Natural killer cell (primary cell): ENCODE measurements around the gene PNLIPRP3. TPM values are rescaled to one million over a fixed set of nuclear protein-coding genes. Genes with fewer than 3 reads are reported as not detected.

Experiments used
- ATAC-seq, 3 donors: fragments of 150-1000 bp in 2 of 3; fragments of 200-7000 bp in 1 of 3; cut with Tn5 transposase; 1 replicate in 1 of 3; 2 replicates in 2 of 3; pipeline ENCODE4 v1.10.0; 2021; ENCODE audit warnings: mild to moderate bottlenecking in 2 of 3, moderate library complexity in 2 of 3
- DNase-seq, 2 donors: peaks; one replicate each; pipeline versions ENCODE4 v3.0.0 to v3.0.0-alpha.2; 2013 to 2021; ENCODE audit warnings: mixed read lengths in 1 of 2
- H3K27ac ChIP-seq: one replicate; pipeline ENCODE4 v1.5.1; 2013; ENCODE audit warnings: mild to moderate bottlenecking, low read length
- H3K27me3 ChIP-seq: one replicate; pipeline ENCODE4 v1.6.1; 2013; ENCODE audit warnings: low read length; ENCODE audit not compliant: control insufficient read depth, insufficient read depth
- H3K36me3 ChIP-seq: one replicate; pipeline ENCODE4 v1.6.1; 2013; ENCODE audit warnings: low read length; ENCODE audit not compliant: control insufficient read depth, insufficient read depth
- H3K4me1 ChIP-seq: one replicate; pipeline ENCODE4 v1.6.1; 2013; ENCODE audit warnings: low read length; ENCODE audit not compliant: control insufficient read depth, insufficient read depth
- H3K4me3 ChIP-seq: one replicate; pipeline ENCODE4 v1.5.1; 2013; ENCODE audit warnings: low read length
- H3K9me3 ChIP-seq: one replicate; pipeline ENCODE4 v1.6.1; 2013; ENCODE audit warnings: low read length; ENCODE audit not compliant: control insufficient read depth, insufficient read depth
- H3K27ac Mint-ChIP-seq, 2 donors: one replicate each; pipeline ENCODE4 v1.8.0; 2022; ENCODE audit warnings: mild to moderate bottlenecking in 2 of 2, mixed read lengths in 2 of 2, moderate library complexity in 1 of 2
- H3K27me3 Mint-ChIP-seq, 2 donors: one replicate each; pipeline ENCODE4 v1.8.0; 2022; ENCODE audit warnings: low read depth in 2 of 2, mixed read lengths in 2 of 2
- H3K36me3 Mint-ChIP-seq: one replicate; pipeline ENCODE4 v1.8.0; 2022; ENCODE audit warnings: mixed read lengths
- H3K4me1 Mint-ChIP-seq, 2 donors: one replicate each; pipeline ENCODE4 v1.8.0; 2022; ENCODE audit warnings: mixed read lengths in 2 of 2
- H3K4me3 Mint-ChIP-seq: one replicate; pipeline ENCODE4 v1.8.0; 2022; ENCODE audit warnings: mild to moderate bottlenecking, moderate library complexity, mixed read lengths
- H3K9me3 Mint-ChIP-seq, 2 donors: one replicate each; pipeline ENCODE4 v1.8.0; 2022; ENCODE audit warnings: mixed read lengths in 2 of 2
- WGBS: methylation state at CpG from one replicate; pipeline ENCODE4 v1.1.7; 2013; ENCODE audit warnings: missing lambda C conversion rate; ENCODE audit not compliant: insufficient coverage; 5-methylcytosine and 5-hydroxymethylcytosine counted together
- intact Hi-C: fragments of 100-400 bp; cut with micrococcal nuclease; formaldehyde crosslinking; loops from one replicate; pipeline ENCODE4 v1.14.2; 2022
- total RNA-seq, 4 donors: library from RNA; stranded (reverse); fragments of 120-200 nt in 1 of 4; gene quantifications; one replicate each; pipeline versions ENCODE4 v1.2.3 to v1.2.4, GENCODE V29; 2013 to 2022
- TF ChIP-seq, protein P1 (sequence below): fragments of 200-600 bp; IDR thresholded peaks from one replicate; pipeline ENCODE4 v1.8.0; 2022; ENCODE audit warnings: antibody characterized with exemption

PNLIPRP3 gene
- total RNA-seq, 3 donors from 2014 or later (not counting 1 experiment from before 2014, with no cell fraction given) = not detected

DNA sequence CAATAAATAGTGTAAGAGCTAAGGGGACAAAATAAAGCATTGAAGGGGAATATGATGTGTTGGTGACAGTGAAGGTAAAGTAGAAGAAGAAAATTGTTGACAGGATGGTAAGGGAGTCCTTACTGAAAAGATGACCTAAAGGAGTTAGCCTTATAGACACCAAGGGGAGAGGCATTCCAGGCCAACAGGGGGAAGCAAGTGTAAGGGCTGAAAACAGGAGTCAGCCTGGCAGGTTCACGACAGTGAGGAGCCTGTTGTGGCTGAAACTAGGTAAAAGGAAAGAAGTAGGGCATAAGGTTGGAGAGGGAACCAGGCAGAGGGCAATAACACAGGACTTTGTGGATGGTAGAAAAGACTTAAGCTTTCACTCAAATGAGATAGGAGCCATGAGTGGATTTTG, 34.0 kb downstream of the PNLIPRP3 start:
- H3K4me3 Mint-ChIP-seq = no peak overlapping the region
- no peaks in the 10 kb centered on the region for H3K36me3 Mint-ChIP-seq
- Histone ChIP-seq H3K27ac (no peak overlapping the region), H3K9me3 (no peaks in the 10 kb centered on the region), H3K4me3 (no peak overlapping the region), H3K36me3 (no peaks in the 10 kb centered on the region), H3K27me3 (no peaks in the 10 kb centered on the region), H3K4me1 (no peaks in the 10 kb centered on the region)
- H3K9me3 Mint-ChIP-seq = peaks cover 2 to 3% of the 10 kb centered on the region in 2 donors
- intact Hi-C loops = no loop called here
- DNase-seq = no peak
- 87% methylated on average over 1 of the region's 1 CpG for WGBS
- no peaks in the 10 kb centered on the region for H3K27me3 Mint-ChIP-seq
- TF ChIP-seq, protein P1, sequence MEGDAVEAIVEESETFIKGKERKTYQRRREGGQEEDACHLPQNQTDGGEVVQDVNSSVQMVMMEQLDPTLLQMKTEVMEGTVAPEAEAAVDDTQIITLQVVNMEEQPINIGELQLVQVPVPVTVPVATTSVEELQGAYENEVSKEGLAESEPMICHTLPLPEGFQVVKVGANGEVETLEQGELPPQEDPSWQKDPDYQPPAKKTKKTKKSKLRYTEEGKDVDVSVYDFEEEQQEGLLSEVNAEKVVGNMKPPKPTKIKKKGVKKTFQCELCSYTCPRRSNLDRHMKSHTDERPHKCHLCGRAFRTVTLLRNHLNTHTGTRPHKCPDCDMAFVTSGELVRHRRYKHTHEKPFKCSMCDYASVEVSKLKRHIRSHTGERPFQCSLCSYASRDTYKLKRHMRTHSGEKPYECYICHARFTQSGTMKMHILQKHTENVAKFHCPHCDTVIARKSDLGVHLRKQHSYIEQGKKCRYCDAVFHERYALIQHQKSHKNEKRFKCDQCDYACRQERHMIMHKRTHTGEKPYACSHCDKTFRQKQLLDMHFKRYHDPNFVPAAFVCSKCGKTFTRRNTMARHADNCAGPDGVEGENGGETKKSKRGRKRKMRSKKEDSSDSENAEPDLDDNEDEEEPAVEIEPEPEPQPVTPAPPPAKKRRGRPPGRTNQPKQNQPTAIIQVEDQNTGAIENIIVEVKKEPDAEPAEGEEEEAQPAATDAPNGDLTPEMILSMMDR = no peak
- no peak overlapping the region for H3K27ac Mint-ChIP-seq
- H3K4me1 Mint-ChIP-seq = no peaks in the 10 kb centered on the region
- no peak for ATAC-seq

DNA sequence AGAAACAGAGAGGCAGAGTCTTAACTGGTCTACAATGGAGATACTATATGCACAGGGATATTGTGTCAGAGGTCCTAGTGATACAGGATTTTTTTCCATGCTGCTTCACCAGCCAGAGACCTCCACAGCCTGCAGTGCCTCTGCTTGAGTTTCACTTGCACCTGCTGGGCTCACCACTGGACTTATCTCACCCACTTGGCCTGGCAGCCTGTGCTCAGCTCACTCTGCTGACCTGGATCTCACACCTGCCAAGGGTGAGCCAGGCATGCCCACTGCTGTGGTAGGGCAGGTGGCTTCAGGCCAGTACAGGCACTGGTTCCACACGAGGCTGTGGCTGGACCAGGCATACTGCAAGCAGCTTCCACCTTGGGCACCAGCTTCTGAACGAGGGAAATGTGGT, 36.6 kb downstream of the PNLIPRP3 start:
- Histone ChIP-seq H3K36me3 (no peaks in the 10 kb centered on the region), H3K4me1 (no peaks in the 10 kb centered on the region), H3K27me3 (no peaks in the 10 kb centered on the region), H3K9me3 (no peaks in the 10 kb centered on the region), H3K4me3 (no peak overlapping the region), H3K27ac (no peak overlapping the region)
- H3K4me3 Mint-ChIP-seq = no peak overlapping the region
- H3K9me3 Mint-ChIP-seq = peaks cover under 1 to 2% of the 10 kb centered on the region in 2 donors
- no peak overlapping the region for H3K27ac Mint-ChIP-seq
- H3K36me3 Mint-ChIP-seq = no peaks in the 10 kb centered on the region
- intact Hi-C loops = no loop called here
- H3K27me3 Mint-ChIP-seq = no peaks in the 10 kb centered on the region
- TF ChIP-seq, protein P1 = no peak
- no peak for ATAC-seq
- H3K4me1 Mint-ChIP-seq = no peaks in the 10 kb centered on the region
- DNase-seq = no peak
- 48% methylated on average over 2 of the region's 2 CpGs for WGBS

DNA sequence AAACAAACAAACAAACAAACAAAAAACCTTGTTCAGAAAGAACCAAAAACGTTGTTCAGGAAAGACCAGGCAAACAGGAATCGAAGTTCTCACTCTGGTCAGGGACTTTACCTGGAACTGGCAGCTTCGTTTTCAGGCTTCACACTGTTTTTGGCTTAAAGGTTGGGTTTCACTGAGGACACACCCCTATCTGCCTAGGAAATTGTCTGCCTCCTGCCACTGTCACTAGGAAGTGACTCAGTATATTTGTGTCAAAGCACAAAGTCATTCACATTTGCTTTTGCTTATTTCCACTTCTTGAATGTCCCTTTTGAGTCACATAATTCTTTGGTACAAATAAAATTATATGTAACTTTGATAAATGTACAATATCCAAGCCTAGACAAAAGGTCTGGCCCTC, 37.9 kb downstream of the PNLIPRP3 start:
- DNase-seq (no peak), ATAC-seq (no peak)
- no peak overlapping the region for H3K27ac ChIP-seq
- no peaks in the 10 kb centered on the region for H3K36me3 Mint-ChIP-seq
- no peaks in the 10 kb centered on the region for H3K9me3 ChIP-seq
- no peak overlapping the region for H3K27ac Mint-ChIP-seq
- no peak overlapping the region for H3K4me3 Mint-ChIP-seq
- 5% methylated on average over 3 of the region's 3 CpGs for WGBS
- H3K4me1 Mint-ChIP-seq = no peaks in the 10 kb centered on the region
- no peaks in the 10 kb centered on the region for H3K27me3 ChIP-seq
- H3K27me3 Mint-ChIP-seq = no peaks in the 10 kb centered on the region
- no peaks in the 10 kb centered on the region for H3K4me1 ChIP-seq
- H3K4me3 ChIP-seq = no peak overlapping the region
- intact Hi-C loops = no loop called here
- H3K36me3 ChIP-seq = no peaks in the 10 kb centered on the region
- H3K9me3 Mint-ChIP-seq = peaks cover 3 to 9% of the 10 kb centered on the region in 2 donors
- TF ChIP-seq, protein P1 = no peak

DNA sequence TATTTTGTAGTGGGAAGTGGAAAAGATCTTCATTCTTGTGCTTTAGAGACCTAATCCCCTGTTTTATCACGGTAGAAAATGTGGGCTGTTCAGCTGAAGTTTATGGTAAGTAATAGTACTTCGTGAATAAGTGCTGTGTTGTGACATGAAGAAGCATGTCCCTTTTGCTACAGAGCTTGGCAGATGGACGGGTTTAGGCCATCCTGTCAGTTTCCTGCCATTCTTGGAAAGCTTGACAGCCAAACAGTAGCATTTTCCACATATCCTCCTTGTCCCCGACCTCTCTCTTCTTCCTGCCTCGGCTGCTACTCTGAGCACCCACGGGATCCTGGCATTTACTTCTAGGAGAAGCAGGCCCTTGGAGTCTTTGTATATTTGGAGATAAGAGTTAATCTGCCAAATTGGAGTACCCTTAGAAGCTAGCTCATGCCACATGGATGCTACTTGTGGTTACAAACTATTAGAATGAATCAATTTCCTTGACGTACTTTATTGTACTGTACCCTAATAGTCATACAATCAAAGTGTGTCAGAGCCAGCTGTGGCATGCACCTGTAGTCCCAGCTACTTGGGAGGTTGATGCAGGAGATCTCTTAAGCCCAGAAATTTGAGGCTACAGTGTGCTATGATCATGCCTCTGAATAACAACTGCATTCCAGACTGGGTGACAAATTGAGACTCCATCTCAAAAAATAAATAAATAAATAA, 39.2 kb downstream of the PNLIPRP3 start:
- 74% methylated on average over 6 of the region's 7 CpGs for WGBS
- H3K27ac ChIP-seq = no peak overlapping the region
- TF ChIP-seq, protein P1 = no peak
- Mint-ChIP-seq H3K9me3 (peaks cover 3 to 9% of the 10 kb centered on the region in 2 donors), H3K27me3 (no peaks in the 10 kb centered on the region), H3K27ac (no peak overlapping the region), H3K36me3 (no peaks in the 10 kb centered on the region), H3K4me1 (no peaks in the 10 kb centered on the region), H3K4me3 (no peak overlapping the region)
- no peak for ATAC-seq
- no peaks in the 10 kb centered on the region for H3K36me3 ChIP-seq
- H3K4me1 ChIP-seq = no peaks in the 10 kb centered on the region
- no peaks in the 10 kb centered on the region for H3K27me3 ChIP-seq
- DNase-seq = no peak
- intact Hi-C loops = no loop called here
- no peaks in the 10 kb centered on the region for H3K9me3 ChIP-seq
- no peak overlapping the region for H3K4me3 ChIP-seq
